PC-3 (cell line): ENCODE data around the gene DPAGT1.

Source experiments
- CTCF ChIP-seq: fragments of 300-600 bp; sonication (generic); conservative IDR thresholded peaks from 2 replicates; pipeline ENCODE4 v1.5.1; 2017; ENCODE audit warnings: antibody characterized with exemption, low read depth, mild to moderate bottlenecking, low read length
- EZH2 ChIP-seq: fragments of 300-600 bp; sonication (generic); IDR thresholded peaks from one replicate; pipeline ENCODE4 v1.6.1; 2017; ENCODE audit warnings: antibody characterized with exemption, mild to moderate bottlenecking, low read length; ENCODE audit not compliant: unreplicated experiment
- EZH2phosphoT487 ChIP-seq: fragments of 300-600 bp; sonication (generic); IDR thresholded peaks from 2 replicates; pipeline ENCODE4 v1.6.1; 2018; ENCODE audit warnings: mild to moderate bottlenecking, antibody characterized with exemption, low read length, borderline replicate concordance

- no peak for TF ChIP-seq CTCF
- no peak for TF ChIP-seq EZH2
- TF ChIP-seq EZH2phosphoT487: no peak
Observed at GRCh38 chr11:119089319-119089718, 12.3 kb downstream of the DPAGT1 start.
